ENCODE measurements around the gene RNF222. TPM values are rescaled to one million over a fixed set of nuclear protein-coding genes. Genes with fewer than 3 reads are reported as not detected.
"Not testable (repeated sequence)": the region's sequence is repeated elsewhere in the genome, so short reads cannot be mapped to it uniquely, and the experiment has no call there.

Gene RNF222
- total RNA-seq, 1 donor from 2014 or later, result not detected

- DNase-seq (ENCODE audit: low spot score), result no peak
Measured at GRCh38 chr17:8382052-8382879, 15.4 kb downstream of the RNF222 start.

GRCh38 chr17:8380049-8380448, 17.6 kb downstream of the RNF222 start:
- no peak for DNase-seq (ENCODE audit: low spot score)

GRCh38 chr17:8378117-8378516, 19.5 kb downstream of the RNF222 start:
- not testable (repeated sequence) for DNase-seq (ENCODE audit: low spot score)

GRCh38 chr17:8377422-8377821, 20.2 kb downstream of the RNF222 start:
- no peak for DNase-seq (ENCODE audit: low spot score)

- peak; percentile 90 for DNase-seq (ENCODE audit: low spot score)
Measured at GRCh38 chr17:8376271-8377067, 21.2 kb downstream of the RNF222 start, which contains the start of gene KRABD2. TSS of gene KRABD2 (minus strand) at chr17:8376704.

GRCh38 chr17:8375738-8376259, 21.8 kb downstream of the RNF222 start:
- peak; percentile 45 for DNase-seq (ENCODE audit: low spot score)

- DNase-seq (ENCODE audit: low spot score), result not testable (repeated sequence)
Measured at GRCh38 chr17:8373856-8374255, 23.8 kb downstream of the RNF222 start.

- DNase-seq (ENCODE audit: low spot score), result no peak
Measured at GRCh38 chr17:8372422-8372821, 25.2 kb downstream of the RNF222 start.

GRCh38 chr17:8371786-8372185, 25.8 kb downstream of the RNF222 start:
- peak; percentile 56 for DNase-seq (ENCODE audit: low spot score)

GRCh38 chr17:8369944-8370343, 27.7 kb downstream of the RNF222 start:
- no peak for DNase-seq (ENCODE audit: low spot score)

- no peak for DNase-seq (ENCODE audit: low spot score)
Measured at GRCh38 chr17:8368193-8368592, 29.4 kb downstream of the RNF222 start.

- DNase-seq (ENCODE audit: low spot score), result peak; percentile 75
Measured at GRCh38 chr17:8366231-8366630, 31.4 kb downstream of the RNF222 start.

GRCh38 chr17:8365143-8365542, 32.5 kb downstream of the RNF222 start:
- no peak for DNase-seq (ENCODE audit: low spot score)

GRCh38 chr17:8362651-8363332, 34.8 kb downstream of the RNF222 start:
- no peak for DNase-seq (ENCODE audit: low spot score)

GRCh38 chr17:8360751-8361150, 36.9 kb downstream of the RNF222 start:
- no peak for DNase-seq (ENCODE audit: low spot score)

GRCh38 chr17:8360260-8360659, 37.4 kb downstream of the RNF222 start:
- no peak for DNase-seq (ENCODE audit: low spot score)

GRCh38 chr17:8359769-8360168, 37.9 kb downstream of the RNF222 start:
- no peak for DNase-seq (ENCODE audit: low spot score)

- DNase-seq (ENCODE audit: low spot score), result no peak
Measured at GRCh38 chr17:8357910-8358309, 39.7 kb downstream of the RNF222 start.

GRCh38 chr17:8354236-8354635, 43.4 kb downstream of the RNF222 start:
- no peak for DNase-seq (ENCODE audit: low spot score)

GRCh38 chr17:8353736-8354135, 43.9 kb downstream of the RNF222 start:
- DNase-seq (ENCODE audit: low spot score), result no peak

- DNase-seq (ENCODE audit: low spot score), result no peak
Measured at GRCh38 chr17:8350339-8350738, 47.3 kb downstream of the RNF222 start.

GRCh38 chr17:8347001-8347400, 50.6 kb downstream of the RNF222 start:
- not testable (repeated sequence) for DNase-seq (ENCODE audit: low spot score)

All from umbilical cord (tissue), 2 donors.